LHCN-M2 (cell line): ENCODE measurements around the gene KRTAP4-5. TPM values are rescaled to one million over a fixed set of nuclear protein-coding genes. Genes with fewer than 3 reads are reported as not detected.
"Not testable (repeated sequence)": the region's sequence is repeated elsewhere in the genome, so short reads cannot be mapped to it uniquely, and the experiment has no call there.

Experiments
- DNase-seq: peaks from one replicate; pipeline ENCODE4 v3.0.0-alpha.2; 2012; ENCODE audit warnings: low read depth
- total RNA-seq: library from RNA; depleted of rRNA; stranded (reverse); fragments of >200 nt; gene quantifications from 2 replicates; pipeline ENCODE4 v1.2.3, GENCODE V29; 2014

Gene KRTAP4-5
- total RNA-seq, 1 experiment from 2014 or later, result not detected

GRCh38 chr17:41147531-41148204, 2.0 kb downstream of the KRTAP4-5 start:
- no peak for DNase-seq

- no peak for DNase-seq
Measured at GRCh38 chr17:41145261-41145660, 4.4 kb downstream of the KRTAP4-5 start.

GRCh38 chr17:41144846-41145245, 4.8 kb downstream of the KRTAP4-5 start:
- DNase-seq, result no peak

- DNase-seq, result no peak
Measured at GRCh38 chr17:41141361-41141760, 8.3 kb downstream of the KRTAP4-5 start.

- peak; percentile 61 for DNase-seq
Measured at GRCh38 chr17:41140360-41141131, 9.1 kb downstream of the KRTAP4-5 start, which contains the start of gene KRTAP4-6. Gene KRTAP4-6, minus strand, starts transcription at chr17:41140544. Its CDS starts 57 bp downstream, at chr17:41140487.

GRCh38 chr17:41139865-41140264, 9.8 kb downstream of the KRTAP4-5 start:
- not testable (repeated sequence) for DNase-seq

GRCh38 chr17:41133880-41134735, 15.5 kb downstream of the KRTAP4-5 start:
- no peak for DNase-seq

GRCh38 chr17:41131979-41132378, 17.6 kb downstream of the KRTAP4-5 start:
- peak; percentile 37 for DNase-seq

GRCh38 chr17:41127371-41127770, 22.3 kb downstream of the KRTAP4-5 start:
- no peak for DNase-seq

- no peak for DNase-seq
Measured at GRCh38 chr17:41126412-41126811, 23.2 kb downstream of the KRTAP4-5 start.

- DNase-seq, result no peak
Measured at GRCh38 chr17:41125064-41125463, 24.6 kb downstream of the KRTAP4-5 start.

GRCh38 chr17:41123991-41124371, 25.6 kb downstream of the KRTAP4-5 start, which contains the start of gene KRTAP4-12:
Gene KRTAP4-12, minus strand, starts transcription at chr17:41124182. Its CDS starts 60 bp downstream, at chr17:41124122.
- peak; percentile 3 for DNase-seq

GRCh38 chr17:41123292-41123990, 26.2 kb downstream of the KRTAP4-5 start:
- DNase-seq, result not testable (repeated sequence)

- DNase-seq, result no peak
Measured at GRCh38 chr17:41121742-41122141, 27.9 kb downstream of the KRTAP4-5 start.

GRCh38 chr17:41119696-41120690, 29.6 kb downstream of the KRTAP4-5 start:
- not testable (repeated sequence) for DNase-seq

GRCh38 chr17:41118721-41119120, 30.9 kb downstream of the KRTAP4-5 start:
- no peak for DNase-seq

- DNase-seq, result peak; percentile 6
Measured at GRCh38 chr17:41117846-41118386, 31.7 kb downstream of the KRTAP4-5 start, which contains the start of gene KRTAP4-11. Gene KRTAP4-11, minus strand, starts transcription at chr17:41118373. Its CDS starts 58 bp downstream, at chr17:41118315.

- DNase-seq, result no peak
Measured at GRCh38 chr17:41116297-41116696, 33.3 kb downstream of the KRTAP4-5 start.

- peak; percentile 11 for DNase-seq
Measured at GRCh38 chr17:41111151-41111885, 38.3 kb downstream of the KRTAP4-5 start.
